Neural progenitor cell (in vitro differentiated cells): ENCODE results near the gene NCAPD3. TPM values are rescaled to one million over a fixed set of nuclear protein-coding genes. Genes with fewer than 3 reads are reported as not detected.

Experiments used
- DNase-seq: peaks from one replicate; pipeline ENCODE4 v3.0.0-alpha.2; 2016; ENCODE audit warnings: low spot score
- H2AFZ ChIP-seq: fragments of 200-600 bp; sonication (generic); replicated peaks from 2 replicates; pipeline ENCODE4 v1.6.1; 2016; ENCODE audit warnings: antibody characterized with exemption
- H3F3A ChIP-seq: fragments of 200-600 bp; sonication (generic); 2 replicates; pipeline ENCODE4 v1.6.1; 2016; ENCODE audit warnings: antibody characterized with exemption, low read depth
- H3K27ac ChIP-seq: fragments of 200-600 bp; sonication (generic); 2 replicates; pipeline ENCODE4 v1.5.1; 2016; ENCODE audit warnings: mild to moderate bottlenecking
- H3K27me3 ChIP-seq: fragments of 200-600 bp; sonication (generic); 2 replicates; pipeline ENCODE4 v1.6.1; 2016; ENCODE audit warnings: mild to moderate bottlenecking, moderate library complexity
- H3K36me3 ChIP-seq: fragments of 200-600 bp; sonication (generic); 2 replicates; pipeline ENCODE4 v1.5.1; 2016
- H3K4me1 ChIP-seq: fragments of 200-600 bp; sonication (generic); 2 replicates; pipeline ENCODE4 v1.6.1; 2016; ENCODE audit warnings: mixed run types
- H3K4me2 ChIP-seq: fragments of 200-600 bp; sonication (generic); 2 replicates; pipeline ENCODE4 v1.6.1; 2016
- H3K4me3 ChIP-seq: fragments of 200-600 bp; sonication (generic); 2 replicates; pipeline ENCODE4 v1.5.1; 2016
- H3K79me2 ChIP-seq: fragments of 200-600 bp; sonication (generic); 2 replicates; pipeline ENCODE4 v1.6.1; 2016; ENCODE audit warnings: low read depth
- H3K9ac ChIP-seq: fragments of 200-600 bp; sonication (generic); 2 replicates; pipeline ENCODE4 v1.6.1; 2016
- H3K9me3 ChIP-seq: fragments of 200-600 bp; sonication (generic); 2 replicates; pipeline ENCODE4 v1.5.1; 2016; ENCODE audit warnings: low read depth
- H4K20me1 ChIP-seq: fragments of 200-600 bp; sonication (generic); 2 replicates; pipeline ENCODE4 v1.6.1; 2016; ENCODE audit warnings: low read depth
- H3K27ac Mint-ChIP-seq: 3 replicates; pipeline ENCODE4 v1.8.0; 2021; ENCODE audit warnings: mixed read lengths
- H3K27me3 Mint-ChIP-seq: 2 replicates; pipeline ENCODE4 v1.8.0; 2022; ENCODE audit warnings: low read depth, mild to moderate bottlenecking, inconsistent platforms, moderate library complexity, mixed read lengths; ENCODE audit not compliant: insufficient read depth
- H3K36me3 Mint-ChIP-seq: 3 replicates; pipeline ENCODE4 v1.8.0; 2021; ENCODE audit warnings: mixed read lengths
- H3K4me1 Mint-ChIP-seq: 3 replicates; pipeline ENCODE4 v1.8.0; 2021; ENCODE audit warnings: mixed read lengths
- H3K4me3 Mint-ChIP-seq: 3 replicates; pipeline ENCODE4 v1.8.0; 2021; ENCODE audit warnings: mild to moderate bottlenecking, moderate library complexity, mixed read lengths
- H3K9me3 Mint-ChIP-seq: 3 replicates; pipeline ENCODE4 v1.8.0; 2020; ENCODE audit warnings: mixed read lengths
- CTCF ChIP-seq: fragments of 200-600 bp; sonication (generic); IDR thresholded peaks from 2 replicates; pipeline ENCODE4 v1.5.1; 2017; ENCODE audit warnings: antibody characterized with exemption, mild to moderate bottlenecking
- EZH2 ChIP-seq: fragments of 200-600 bp; sonication (generic); IDR thresholded peaks from 2 replicates; pipeline ENCODE4 v1.6.1; 2017; ENCODE audit warnings: antibody characterized with exemption, mild to moderate bottlenecking, moderate library complexity
- EZH2phosphoT487 ChIP-seq: fragments of 200-600 bp; sonication (generic); IDR thresholded peaks from 2 replicates; pipeline ENCODE4 v1.6.1; 2017; ENCODE audit warnings: antibody characterized with exemption
- total RNA-seq: library from RNA; depleted of rRNA; stranded (reverse); fragments of >200 nt; gene quantifications from 2 replicates; pipeline ENCODE4 v1.2.3, GENCODE V29; 2015; ENCODE audit warnings: low replicate concordance

NCAPD3 gene
- total RNA-seq, 1 donor from 2014 or later = 41.0 TPM

- H3K36me3 Mint-ChIP-seq = peaks cover 63% of the 10 kb centered on the region
- no peak overlapping the region for H3K4me2 ChIP-seq
- H3K27me3 ChIP-seq = no peaks in the 10 kb centered on the region
- H3K79me2 ChIP-seq = no peaks in the 10 kb centered on the region
- TF ChIP-seq EZH2phosphoT487 (no peak), EZH2 (no peak), CTCF (no peak)
- no peak overlapping the region for H3K4me3 Mint-ChIP-seq
- H3K4me1 ChIP-seq = peaks cover 4% of the 10 kb centered on the region
- peaks cover 11% of the 10 kb centered on the region for H3K9me3 Mint-ChIP-seq
- H3K4me1 Mint-ChIP-seq = no peaks in the 10 kb centered on the region
- peaks cover 5% of the 10 kb centered on the region for H3K36me3 ChIP-seq
- no peak for DNase-seq
- H3K4me3 ChIP-seq = no peak overlapping the region
- H2AFZ ChIP-seq = no peak overlapping the region
- no peaks in the 10 kb centered on the region for H3K9me3 ChIP-seq
- no peaks in the 10 kb centered on the region for H4K20me1 ChIP-seq
- H3K27me3 Mint-ChIP-seq = no peaks in the 10 kb centered on the region
- H3F3A ChIP-seq = peaks cover 4% of the 10 kb centered on the region
- H3K9ac ChIP-seq = no peak overlapping the region
- H3K27ac Mint-ChIP-seq = no peak overlapping the region
- H3K27ac ChIP-seq = no peak overlapping the region
These were observed 77.2 kb downstream of the NCAPD3 start for GRCh38 chr11:134146598-134146997.

DNA sequence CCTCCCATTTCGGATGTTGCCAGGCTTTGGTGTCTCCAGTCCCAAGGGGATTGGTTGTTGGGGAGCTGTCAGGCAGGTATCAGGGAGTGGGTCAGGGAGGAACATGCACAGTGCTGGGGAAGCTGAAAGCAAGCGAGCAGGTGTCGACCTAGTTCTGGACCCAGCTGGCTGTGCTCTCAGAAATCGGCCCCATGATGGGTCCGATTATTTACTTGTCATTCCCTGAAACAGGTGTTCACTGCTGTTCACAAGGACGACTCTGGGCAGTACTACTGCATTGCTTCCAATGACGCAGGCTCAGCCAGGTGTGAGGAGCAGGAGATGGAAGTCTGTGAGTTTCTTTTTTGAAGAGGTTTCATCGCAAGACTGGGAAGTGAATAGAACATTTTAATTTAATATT, 78.1 kb downstream of the NCAPD3 start:
- Histone ChIP-seq H3K27me3 (no peaks in the 10 kb centered on the region), H4K20me1 (no peaks in the 10 kb centered on the region), H3K36me3 (peaks cover 5% of the 10 kb centered on the region), H3K27ac (no peak overlapping the region), H3K4me3 (no peak overlapping the region), H3K4me1 (peaks cover 4% of the 10 kb centered on the region), H3K79me2 (no peaks in the 10 kb centered on the region), H2AFZ (no peak overlapping the region), H3K9me3 (no peaks in the 10 kb centered on the region), H3K4me2 (no peak overlapping the region), H3F3A (peaks cover 4% of the 10 kb centered on the region), H3K9ac (no peak overlapping the region)
- Mint-ChIP-seq H3K36me3 (peaks cover 65% of the 10 kb centered on the region), H3K9me3 (peaks cover 11% of the 10 kb centered on the region), H3K27ac (no peak overlapping the region), H3K4me1 (no peaks in the 10 kb centered on the region), H3K27me3 (no peaks in the 10 kb centered on the region), H3K4me3 (no peak overlapping the region)
- no peak for TF ChIP-seq CTCF
- no peak for TF ChIP-seq EZH2phosphoT487
- TF ChIP-seq EZH2 = no peak
- no peak for DNase-seq

DNA sequence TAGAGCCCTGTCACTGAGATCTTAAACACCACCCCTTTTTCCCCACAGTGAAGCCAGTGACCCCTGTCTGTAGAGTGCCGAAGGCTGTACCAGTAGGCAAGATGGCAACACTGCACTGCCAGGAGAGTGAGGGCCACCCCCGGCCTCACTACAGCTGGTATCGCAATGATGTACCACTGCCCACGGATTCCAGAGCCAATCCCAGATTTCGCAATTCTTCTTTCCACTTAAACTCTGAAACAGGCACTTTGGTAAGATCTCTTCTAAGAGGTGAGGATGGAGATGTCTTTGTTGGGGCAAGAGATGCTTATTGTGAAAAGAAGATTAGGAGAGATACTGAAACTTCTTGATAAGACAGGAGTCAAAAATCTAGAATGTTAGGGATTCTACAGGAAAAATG, 79.0 kb downstream of the NCAPD3 start:
- no peak overlapping the region for H3K27ac Mint-ChIP-seq
- Histone ChIP-seq H3K4me3 (no peak overlapping the region), H3K36me3 (peaks cover 5% of the 10 kb centered on the region), H3F3A (peaks cover 4% of the 10 kb centered on the region), H3K27me3 (no peaks in the 10 kb centered on the region), H4K20me1 (no peaks in the 10 kb centered on the region), H3K9me3 (no peaks in the 10 kb centered on the region), H3K9ac (no peak overlapping the region), H3K79me2 (no peaks in the 10 kb centered on the region), H3K4me2 (no peak overlapping the region), H2AFZ (no peak overlapping the region), H3K4me1 (peaks cover 4% of the 10 kb centered on the region), H3K27ac (no peak overlapping the region)
- no peak for DNase-seq
- TF ChIP-seq EZH2phosphoT487 (no peak), EZH2 (no peak), CTCF (no peak)
- no peaks in the 10 kb centered on the region for H3K4me1 Mint-ChIP-seq
- H3K36me3 Mint-ChIP-seq = peaks cover 66% of the 10 kb centered on the region
- H3K9me3 Mint-ChIP-seq = peaks cover 11% of the 10 kb centered on the region
- H3K4me3 Mint-ChIP-seq = no peak overlapping the region
- H3K27me3 Mint-ChIP-seq = no peaks in the 10 kb centered on the region
